GM06990 (cell line): ENCODE results near the gene PKHD1.

Source experiments
- DNase-seq: peaks from one replicate; pipeline ENCODE4 v3.0.0-alpha.2; 2011; ENCODE audit not compliant: insufficient read length; ENCODE audit errors: extremely low read depth
- H3K27me3 ChIP-seq: replicated peaks from 2 replicates; pipeline ENCODE4 v1.6.0; 2011; ENCODE audit warnings: low read length; ENCODE audit not compliant: control insufficient read depth, insufficient read depth
- H3K36me3 ChIP-seq: 2 replicates; pipeline ENCODE4 v1.5.1; 2011; ENCODE audit warnings: low read length; ENCODE audit not compliant: control insufficient read depth, insufficient read depth
- H3K4me3 ChIP-seq: replicated peaks from 2 replicates; pipeline ENCODE4 v1.5.1; 2011; ENCODE audit warnings: low read depth, mild to moderate bottlenecking, control low read depth, low read length
- TF ChIP-seq, protein P1 (sequence below): IDR thresholded peaks from 2 replicates; pipeline ENCODE4 v1.5.1; 2011; ENCODE audit warnings: low read length, control low read depth, mild to moderate bottlenecking, inconsistent platforms; ENCODE audit not compliant: insufficient read depth, poor library complexity, severe bottlenecking

PKHD1 gene

DNA sequence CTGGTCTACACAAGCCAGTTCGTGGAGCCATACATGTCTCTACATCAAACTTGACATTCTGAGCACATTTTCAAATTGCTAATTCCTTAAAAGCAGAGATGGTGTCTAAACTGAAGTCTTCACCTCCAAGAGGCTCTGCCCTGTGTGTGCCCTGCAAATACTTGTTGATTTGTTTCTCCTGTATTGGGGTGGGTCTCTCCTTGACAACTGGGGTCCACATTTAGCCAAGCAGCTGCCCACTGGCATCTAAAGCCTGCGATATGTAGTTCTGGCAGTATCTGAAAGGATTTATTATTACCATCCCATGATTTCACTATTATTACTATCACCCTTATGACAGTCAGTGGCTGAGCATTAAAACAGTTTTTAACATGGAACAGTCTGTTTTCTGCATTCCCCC, 45.9 kb upstream of the PKHD1 start:
- Histone ChIP-seq H3K27me3 (no peaks in the 10 kb centered on the region; the same call in 1 of the 2 replicates), H3K36me3 (no peaks in the 10 kb centered on the region), H3K4me3 (no peak overlapping the region)
- DNase-seq, result no peak
- TF ChIP-seq, protein P1, sequence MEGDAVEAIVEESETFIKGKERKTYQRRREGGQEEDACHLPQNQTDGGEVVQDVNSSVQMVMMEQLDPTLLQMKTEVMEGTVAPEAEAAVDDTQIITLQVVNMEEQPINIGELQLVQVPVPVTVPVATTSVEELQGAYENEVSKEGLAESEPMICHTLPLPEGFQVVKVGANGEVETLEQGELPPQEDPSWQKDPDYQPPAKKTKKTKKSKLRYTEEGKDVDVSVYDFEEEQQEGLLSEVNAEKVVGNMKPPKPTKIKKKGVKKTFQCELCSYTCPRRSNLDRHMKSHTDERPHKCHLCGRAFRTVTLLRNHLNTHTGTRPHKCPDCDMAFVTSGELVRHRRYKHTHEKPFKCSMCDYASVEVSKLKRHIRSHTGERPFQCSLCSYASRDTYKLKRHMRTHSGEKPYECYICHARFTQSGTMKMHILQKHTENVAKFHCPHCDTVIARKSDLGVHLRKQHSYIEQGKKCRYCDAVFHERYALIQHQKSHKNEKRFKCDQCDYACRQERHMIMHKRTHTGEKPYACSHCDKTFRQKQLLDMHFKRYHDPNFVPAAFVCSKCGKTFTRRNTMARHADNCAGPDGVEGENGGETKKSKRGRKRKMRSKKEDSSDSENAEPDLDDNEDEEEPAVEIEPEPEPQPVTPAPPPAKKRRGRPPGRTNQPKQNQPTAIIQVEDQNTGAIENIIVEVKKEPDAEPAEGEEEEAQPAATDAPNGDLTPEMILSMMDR, result no peak

DNA sequence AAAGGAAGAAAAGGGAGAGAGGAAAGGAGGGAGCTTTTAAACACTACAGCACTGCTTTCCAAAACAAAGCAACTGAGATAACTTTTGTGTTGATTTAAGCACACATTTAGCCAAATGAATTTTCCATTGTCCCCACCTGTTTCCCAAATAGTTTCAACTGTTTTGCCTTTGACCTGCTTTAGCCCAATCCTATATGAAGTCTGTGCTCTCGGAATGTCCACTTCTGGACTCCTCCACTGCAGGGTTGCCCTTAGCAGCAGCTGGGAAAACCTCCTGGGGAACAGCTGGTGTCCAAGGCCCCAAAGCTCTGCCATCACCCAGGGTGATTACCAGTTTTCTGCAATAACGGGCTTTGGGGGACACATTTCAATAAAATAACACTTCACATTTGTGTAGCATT, 44.9 kb upstream of the PKHD1 start:
- no peaks in the 10 kb centered on the region for H3K36me3 ChIP-seq
- TF ChIP-seq, protein P1, result no peak
- no peaks in the 10 kb centered on the region; the same call in 1 of the 2 replicates for H3K27me3 ChIP-seq
- no peak for DNase-seq
- H3K4me3 ChIP-seq, result no peak overlapping the region

DNA sequence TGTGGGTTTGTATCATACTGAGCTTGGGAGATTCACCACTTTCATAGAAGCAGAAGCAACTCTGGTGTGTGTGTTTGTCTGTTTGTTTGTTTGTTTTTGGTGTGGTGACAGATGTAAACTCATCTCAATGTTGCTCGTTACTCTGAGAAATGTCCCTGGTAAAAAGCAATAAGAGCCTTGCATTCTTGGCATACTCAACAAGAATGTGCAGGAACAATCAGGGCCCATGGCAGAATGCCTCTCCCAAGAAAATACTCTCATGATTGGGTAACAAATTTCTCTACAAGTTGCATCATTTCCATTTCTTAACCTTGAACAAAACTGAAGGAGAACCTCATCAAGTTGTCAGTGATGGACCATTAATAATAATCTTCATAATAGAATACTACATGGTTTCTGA, 43.0 kb upstream of the PKHD1 start:
- H3K27me3 ChIP-seq, result no peaks in the 10 kb centered on the region; the same call in 1 of the 2 replicates
- no peak overlapping the region for H3K4me3 ChIP-seq
- H3K36me3 ChIP-seq, result no peaks in the 10 kb centered on the region
- TF ChIP-seq, protein P1, result no peak
- no peak for DNase-seq

DNA sequence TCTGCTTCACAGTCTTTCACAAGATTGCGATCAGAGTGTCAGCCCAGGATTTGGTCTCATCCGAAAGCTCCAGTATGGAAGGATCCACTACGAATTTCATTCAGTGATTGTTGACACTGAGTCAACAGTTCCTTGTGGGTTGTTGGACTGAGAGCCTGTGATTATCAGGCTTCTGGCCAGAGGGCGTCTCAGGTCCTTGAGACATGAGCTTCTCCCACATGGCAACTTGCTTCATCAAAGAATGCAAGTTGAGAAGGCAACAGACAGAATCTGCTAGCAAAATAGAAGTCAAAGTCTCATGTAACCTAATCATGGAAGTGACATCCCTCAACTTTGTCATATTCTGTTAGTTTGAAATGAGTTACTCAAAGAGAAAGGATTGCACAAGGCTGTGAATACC, 40.5 kb upstream of the PKHD1 start:
- TF ChIP-seq, protein P1, result no peak
- Histone ChIP-seq H3K4me3 (no peak overlapping the region), H3K27me3 (no peaks in the 10 kb centered on the region; the same call in 1 of the 2 replicates), H3K36me3 (no peaks in the 10 kb centered on the region)
- DNase-seq, result no peak

DNA sequence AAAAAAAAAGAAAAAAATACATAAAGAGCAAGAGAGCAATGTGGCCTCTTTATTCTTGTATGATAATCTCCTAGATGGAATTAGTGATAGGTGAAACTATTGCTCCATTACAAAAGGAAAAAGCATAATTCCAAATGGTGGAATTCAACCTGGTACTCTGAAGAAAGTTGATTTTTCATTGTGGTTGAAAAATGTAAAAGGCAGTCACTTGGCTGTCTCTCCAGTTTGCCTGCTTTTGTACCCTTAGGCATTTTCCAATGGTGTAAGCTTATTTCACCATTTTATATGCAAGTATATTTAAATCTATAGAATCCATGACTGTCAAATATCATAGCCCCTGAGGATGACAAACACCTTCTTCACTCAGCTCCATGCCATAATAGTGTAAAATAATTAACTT, 38.8 kb upstream of the PKHD1 start:
- Histone ChIP-seq H3K27me3 (no peaks in the 10 kb centered on the region), H3K36me3 (no peaks in the 10 kb centered on the region), H3K4me3 (no peak overlapping the region)
- TF ChIP-seq, protein P1, result no peak
- no peak for DNase-seq

DNA sequence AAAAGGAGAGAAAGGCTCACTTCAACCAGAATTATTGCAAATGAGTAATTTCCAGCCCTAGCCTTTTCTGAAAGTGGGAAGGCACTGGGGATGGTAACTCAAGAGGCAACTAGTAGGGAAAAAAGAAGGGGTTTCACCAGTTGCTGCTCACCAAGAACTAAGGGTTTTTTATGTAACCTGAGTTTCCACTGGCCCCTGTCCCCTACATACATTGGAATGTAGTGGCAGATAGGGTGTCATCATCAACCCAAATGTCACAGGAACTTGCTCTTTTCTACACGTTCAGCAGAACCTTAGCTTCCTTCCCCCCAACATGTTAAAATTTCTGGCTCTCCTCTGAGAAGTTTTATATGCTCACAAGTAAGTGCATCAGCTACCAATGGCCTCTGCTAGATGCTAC, 38.2 kb upstream of the PKHD1 start:
- no peak for DNase-seq
- no peaks in the 10 kb centered on the region for H3K36me3 ChIP-seq
- TF ChIP-seq, protein P1, result no peak
- H3K27me3 ChIP-seq, result no peaks in the 10 kb centered on the region
- no peak overlapping the region for H3K4me3 ChIP-seq
